DOHH2 (cell line): ENCODE measurements around the gene SEC23B.
"Not testable (repeated sequence)": the region's sequence is repeated elsewhere in the genome, so short reads cannot be mapped to it uniquely, and the experiment has no call there.

Experiments used
- CTCF ChIP-seq: fragments of 200-600 bp; sonication (generic); IDR thresholded peaks from one replicate; pipeline ENCODE4 v1.5.1; 2014; ENCODE audit warnings: antibody characterized with exemption, mild to moderate bottlenecking, low read depth, low read length; ENCODE audit not compliant: poor library complexity, severe bottlenecking
- EZH2phosphoT487 ChIP-seq: fragments of 200-600 bp; sonication (generic); IDR thresholded peaks from 2 replicates; pipeline ENCODE4 v1.6.1; 2017; ENCODE audit warnings: borderline replicate concordance, mild to moderate bottlenecking, antibody characterized with exemption, low read length, moderate library complexity, mixed read lengths

DNA sequence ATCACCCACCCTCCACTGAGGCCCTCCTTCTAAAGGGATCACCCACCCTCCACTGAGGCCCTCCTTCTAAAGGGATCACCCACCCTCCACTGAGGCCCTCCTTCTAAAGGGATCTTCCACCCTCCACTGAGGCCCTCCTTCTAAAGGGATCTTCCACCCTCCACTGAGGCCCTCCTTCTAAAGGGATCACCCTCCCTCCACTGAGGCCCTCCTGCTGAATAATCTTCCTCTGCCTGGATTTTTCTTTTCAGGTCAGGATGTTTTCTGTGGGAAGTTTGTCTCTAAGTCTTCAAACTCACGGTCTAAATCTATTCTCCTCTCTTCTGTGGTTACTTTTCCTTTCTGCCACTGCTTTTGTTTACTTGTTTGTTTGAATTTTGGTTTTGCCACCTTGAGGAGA is 6.1 kb upstream of the SEC23B start:
- not testable (repeated sequence) for TF ChIP-seq CTCF, EZH2phosphoT487
